Measurements from ENCODE around the gene GAB2.
"Not testable (repeated sequence)": the region's sequence is repeated elsewhere in the genome, so short reads cannot be mapped to it uniquely, and the experiment has no call there.

GAB2 gene

DNA sequence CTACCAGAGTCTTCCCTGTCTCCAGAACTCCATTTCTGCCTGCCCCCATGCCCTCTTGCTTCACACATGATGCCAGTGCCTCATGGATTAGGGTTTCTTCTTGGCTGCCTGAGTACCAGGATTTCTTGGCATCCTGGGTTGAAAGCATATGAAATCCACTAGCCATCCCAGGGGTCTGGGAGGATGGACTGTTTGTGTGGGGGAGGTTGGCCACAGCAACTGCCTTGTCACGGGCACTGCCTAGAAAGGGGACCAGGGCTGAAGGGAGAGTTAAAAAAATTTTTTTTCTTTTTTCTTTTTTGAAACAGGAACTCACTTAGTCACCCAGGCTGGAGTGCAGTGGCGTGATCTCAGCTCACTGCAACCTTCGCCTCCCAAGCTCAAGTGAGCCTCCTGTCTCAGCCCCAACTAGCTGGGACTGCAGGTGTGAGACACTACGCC lies 224.7 kb downstream of the GAB2 start:
- DNase-seq (ENCODE audit: low read depth in 1 of 2, low spot score in 1 of 2): no peak

- DNase-seq (ENCODE audit: low read depth in 1 of 2, low spot score in 1 of 2): no peak
Measured at GRCh38 chr11:78192223-78192719, 225.3 kb downstream of the GAB2 start.

DNA sequence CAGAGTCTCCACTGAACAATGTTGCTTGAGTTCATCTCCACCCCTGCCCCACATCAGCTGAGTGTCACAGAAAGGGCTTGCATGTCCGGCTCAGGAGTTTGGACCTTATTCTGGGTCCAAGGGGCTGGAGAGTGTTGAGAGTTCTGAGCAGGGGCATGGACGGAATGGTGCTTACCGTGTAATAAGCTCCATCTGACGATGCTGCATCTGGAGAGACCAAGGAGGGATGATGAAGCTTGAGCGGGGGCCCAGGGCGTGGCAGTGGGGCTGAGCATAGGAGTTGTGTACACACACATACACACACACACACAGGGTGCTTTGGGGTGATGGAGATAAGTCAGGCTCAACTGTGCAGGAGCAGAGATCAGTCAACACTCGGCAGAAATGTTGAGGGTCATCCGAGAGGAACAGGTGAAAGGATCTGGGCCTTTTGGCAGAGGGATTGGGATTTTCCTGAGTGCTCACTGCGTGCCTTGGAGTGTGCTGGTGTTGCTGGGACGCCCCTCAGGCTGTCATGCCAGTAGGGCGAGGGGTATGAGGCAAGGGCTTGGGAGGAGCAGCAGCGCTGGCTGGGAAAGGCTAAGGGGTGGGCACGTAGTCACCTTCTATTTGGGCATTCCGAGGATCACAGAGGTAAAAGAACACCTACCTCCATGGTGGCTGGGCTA lies 226.6 kb downstream of the GAB2 start:
- DNase-seq (ENCODE audit: low read depth in 1 of 2, low spot score in 1 of 2): no peak

DNA sequence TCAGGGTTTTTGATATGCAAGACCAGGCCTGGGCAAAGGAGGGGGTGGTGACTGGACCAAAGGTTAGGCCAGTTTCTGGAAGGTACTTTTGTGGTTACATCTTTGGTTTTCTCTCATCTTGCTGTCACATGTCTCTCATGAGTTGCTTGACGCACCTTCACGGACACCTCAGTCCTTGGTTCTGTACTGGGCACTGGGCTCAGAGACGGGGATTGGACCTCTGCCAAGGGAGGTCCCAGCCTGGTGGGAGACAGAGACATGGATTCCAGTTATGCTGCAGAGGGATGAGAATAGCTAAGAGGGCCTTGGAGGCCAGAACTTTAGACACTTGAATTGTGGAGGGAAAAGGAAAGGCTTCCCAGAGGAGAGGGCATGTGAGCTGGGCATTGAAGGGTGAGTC lies 227.2 kb downstream of the GAB2 start:
- DNase-seq (ENCODE audit: low read depth in 1 of 2, low spot score in 1 of 2): no peak

- no peak for DNase-seq (ENCODE audit: low read depth in 1 of 2, low spot score in 1 of 2)
Measured at GRCh38 chr11:78189851-78190250, 227.8 kb downstream of the GAB2 start.

- no peak for DNase-seq (ENCODE audit: low read depth in 1 of 2, low spot score in 1 of 2)
Measured at GRCh38 chr11:78189174-78189724, 228.4 kb downstream of the GAB2 start.

- DNase-seq (ENCODE audit: low read depth in 1 of 2, low spot score in 1 of 2): peak; percentile 78 to 85
Measured at GRCh38 chr11:78188286-78189173, 229.1 kb downstream of the GAB2 start, which contains the start of the genes KCTD21 and USP35. Gene KCTD21 (minus strand): TSS chr11:78188626. CDS start chr11:78174554, 14,072 bp downstream. Gene USP35 (plus strand): TSS chr11:78188919. CDS start chr11:78196246, 7,327 bp downstream.

DNA sequence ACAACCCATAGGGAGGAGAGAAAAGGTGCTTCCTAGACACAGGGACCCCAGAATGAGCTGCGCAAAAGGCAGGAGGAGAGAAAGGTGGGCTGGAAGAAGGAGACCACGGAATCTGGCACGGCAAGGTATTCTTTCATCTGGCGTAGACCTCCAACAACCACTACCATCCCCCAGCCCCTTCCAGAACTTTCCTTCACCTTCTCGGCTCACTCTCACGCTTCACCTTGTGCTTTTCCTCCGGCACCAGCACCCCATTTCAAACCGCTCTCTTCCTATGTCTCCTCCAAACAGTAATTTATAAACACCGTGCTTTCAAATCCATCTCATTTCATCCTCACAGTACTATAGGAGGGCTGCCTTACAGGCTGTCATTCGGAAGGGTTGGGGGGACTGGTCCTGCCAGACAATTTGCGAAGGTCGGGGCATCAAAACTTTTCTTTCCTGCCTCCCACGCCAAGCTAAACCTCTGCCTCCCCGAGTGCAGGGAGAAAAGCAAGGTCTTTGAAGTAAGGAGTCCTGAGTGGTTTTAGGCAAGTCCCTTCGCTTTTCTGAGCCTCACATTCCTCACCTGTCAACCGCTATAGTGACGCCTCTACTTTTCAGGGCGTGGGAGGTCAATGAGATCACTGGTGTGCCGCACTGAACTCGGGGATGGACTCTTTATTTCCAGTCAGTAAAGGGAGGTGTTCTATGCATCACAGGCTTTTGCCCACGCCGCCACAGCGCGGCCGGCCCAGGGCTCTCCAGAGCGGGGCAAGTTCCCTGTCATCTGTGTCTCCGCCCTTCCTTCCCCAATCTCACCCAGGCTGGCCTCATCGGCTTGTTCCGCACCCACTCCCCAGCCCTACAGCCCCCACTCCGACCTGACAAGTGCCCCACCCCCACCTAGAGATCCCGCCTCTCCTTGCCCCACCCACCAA lies 230.0 kb downstream of the GAB2 start:
- peak in 1 of 2 donors; percentile 58 for DNase-seq (ENCODE audit: low read depth in 1 of 2, low spot score in 1 of 2)

GRCh38 chr11:78181185-78181584 lies 236.4 kb downstream of the GAB2 start:
- DNase-seq (ENCODE audit: low read depth in 1 of 2, low spot score in 1 of 2): no peak

- no peak for DNase-seq (ENCODE audit: low read depth in 1 of 2, low spot score in 1 of 2)
Measured at GRCh38 chr11:78180751-78181150, 236.9 kb downstream of the GAB2 start.

- no peak for DNase-seq (ENCODE audit: low read depth in 1 of 2, low spot score in 1 of 2)
Measured at GRCh38 chr11:78179459-78180071, 238.1 kb downstream of the GAB2 start.

DNA sequence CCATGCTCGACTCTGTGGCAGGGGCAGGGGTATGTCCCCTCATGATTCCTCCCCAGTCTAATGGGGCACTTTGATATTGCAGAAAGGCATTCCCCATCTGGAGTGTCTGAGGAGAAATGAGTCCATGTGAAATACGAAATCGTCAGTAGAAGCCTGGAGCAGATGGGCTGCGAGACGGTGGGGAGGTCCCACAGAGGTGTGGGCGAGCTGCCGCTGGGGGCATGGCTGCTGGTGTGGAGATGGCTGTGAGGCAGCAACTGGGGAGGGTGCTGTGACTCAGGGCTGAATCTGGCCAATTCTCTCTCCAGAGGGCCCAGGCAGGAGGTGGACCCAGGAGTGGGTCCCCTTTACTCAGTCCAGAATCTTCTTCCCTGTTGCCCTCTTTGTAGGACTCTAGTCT lies 240.4 kb downstream of the GAB2 start:
- DNase-seq (ENCODE audit: low read depth in 1 of 2, low spot score in 1 of 2): no peak

GRCh38 chr11:78176605-78177141 lies 240.9 kb downstream of the GAB2 start:
- no peak for DNase-seq (ENCODE audit: low read depth in 1 of 2, low spot score in 1 of 2)

DNA sequence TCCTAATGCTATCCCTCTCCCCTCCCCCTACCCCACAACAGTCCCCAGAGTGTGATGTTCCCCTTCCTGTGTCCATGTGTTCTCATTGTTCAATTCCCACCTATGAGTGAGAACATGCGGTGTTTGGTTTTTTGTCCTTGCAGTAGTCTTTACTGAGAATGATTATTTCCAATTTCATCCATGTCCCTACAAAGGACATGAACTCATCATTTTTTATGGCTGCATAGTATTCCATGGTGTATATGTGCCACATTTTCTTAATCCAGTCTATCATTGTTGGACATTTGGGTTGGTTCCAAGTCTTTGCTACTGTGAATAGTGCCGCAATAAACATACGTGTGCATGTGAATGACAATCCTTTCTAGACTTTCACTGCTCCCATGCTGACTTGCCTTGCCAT lies 241.8 kb downstream of the GAB2 start:
- DNase-seq (ENCODE audit: low read depth in 1 of 2, low spot score in 1 of 2): not testable (repeated sequence)

DNA sequence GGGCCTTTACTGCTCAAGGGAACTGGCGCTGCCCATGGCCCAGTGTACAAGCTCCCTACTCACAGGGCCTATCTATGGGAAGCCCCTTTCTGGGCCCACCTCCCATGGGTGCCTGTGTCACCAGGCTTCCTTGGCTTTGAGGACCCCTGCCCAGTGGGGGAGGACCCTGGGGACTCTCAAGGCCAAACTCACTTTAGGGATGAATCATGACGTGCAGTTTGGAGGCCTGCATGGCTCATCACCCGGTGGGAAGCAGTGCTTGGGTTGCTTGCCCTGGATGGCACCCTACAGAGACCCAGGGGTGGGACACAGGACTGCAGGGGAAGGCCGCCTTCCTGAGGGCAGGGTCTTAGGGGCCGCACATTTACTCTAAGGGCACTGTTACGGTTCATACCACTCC lies 245.7 kb downstream of the GAB2 start:
- DNase-seq (ENCODE audit: low read depth in 1 of 2, low spot score in 1 of 2): no peak

- no peak for DNase-seq (ENCODE audit: low read depth in 1 of 2, low spot score in 1 of 2)
Measured at GRCh38 chr11:78170874-78171549, 246.6 kb downstream of the GAB2 start.

DNA sequence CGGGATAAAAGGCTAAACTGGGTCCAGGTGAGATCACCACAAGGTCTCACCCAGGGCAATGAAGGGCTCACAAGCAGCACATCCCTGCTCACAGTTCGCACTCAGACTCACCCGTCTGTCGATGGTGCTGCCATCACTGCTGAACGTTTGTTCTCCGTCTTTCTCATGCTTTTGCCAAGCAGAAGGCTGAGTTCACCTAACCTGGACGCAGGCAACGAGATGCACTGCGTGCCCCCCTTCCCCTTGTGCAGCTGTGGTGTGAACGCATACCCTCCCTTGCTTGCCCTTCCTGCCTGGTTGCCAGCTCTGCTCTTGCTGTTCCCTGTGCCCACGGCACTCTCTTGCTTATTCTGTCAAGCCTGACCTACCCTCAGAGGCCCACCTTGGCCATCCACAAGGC lies 247.2 kb downstream of the GAB2 start:
- DNase-seq (ENCODE audit: low read depth in 1 of 2, low spot score in 1 of 2): no peak

GRCh38 chr11:78168539-78169477 lies 248.8 kb downstream of the GAB2 start:
- DNase-seq (ENCODE audit: low read depth in 1 of 2, low spot score in 1 of 2): no peak
